Heart left ventricle (tissue), 16 donors: ENCODE measurements around the gene KCNQ1. TPM values are rescaled to one million over a fixed set of nuclear protein-coding genes. Genes with fewer than 3 reads are reported as not detected.

Experiments used
- ATAC-seq, 4 donors: fragments of 200-7000 bp; cut with Tn5 transposase; one replicate each; pipeline ENCODE4 v1.9.1; 2020 to 2022; ENCODE audit warnings: moderate library complexity in 4 of 4, mild to moderate bottlenecking in 3 of 4, moderate number of reproducible peaks in 1 of 4
- DNase-seq, 5 donors: peaks; one replicate each; pipeline ENCODE4 v3.0.0-alpha.2; 2020
- H3K27ac ChIP-seq, 12 donors: fragments of 200-600 bp; sonication (generic) in 4 of 12; one replicate each; pipeline versions ENCODE4 v1.5.0 to v1.8.0; 2016 to 2022; ENCODE audit warnings: mild to moderate bottlenecking in 2 of 12
- H3K27me3 ChIP-seq, 9 donors: fragments of 200-600 bp; sonication (generic) in 2 of 9; one replicate each; pipeline versions ENCODE4 v1.5.1 to v1.8.0; 2016 to 2022; ENCODE audit warnings: mild to moderate bottlenecking in 3 of 9
- H3K36me3 ChIP-seq, 9 donors: fragments of 200-600 bp; sonication (generic) in 2 of 9; one replicate each; pipeline versions ENCODE4 v1.5.0 to v1.8.0; 2018 to 2022; ENCODE audit warnings: mild to moderate bottlenecking in 2 of 9
- H3K4me1 ChIP-seq, 12 donors: fragments of 200-600 bp; sonication (generic) in 4 of 12; one replicate each; pipeline versions ENCODE4 v1.5.0 to v1.8.0; 2016 to 2022; ENCODE audit warnings: mild to moderate bottlenecking in 3 of 12
- H3K4me3 ChIP-seq, 12 donors: fragments of 200-600 bp; sonication (generic) in 4 of 12; one replicate each; pipeline versions ENCODE4 v1.5.0 to v1.8.0; 2017 to 2022; ENCODE audit warnings: mild to moderate bottlenecking in 9 of 12, moderate library complexity in 4 of 12
- H3K9me3 ChIP-seq, 12 donors: fragments of 200-600 bp; sonication (generic) in 4 of 12; one replicate each; pipeline versions ENCODE4 v1.5.0 to v1.8.0; 2016 to 2022; ENCODE audit warnings: mild to moderate bottlenecking in 1 of 12
- POLR2A ChIP-seq, 2 donors: fragments of 450-650 bp; IDR thresholded peaks; one replicate each; pipeline ENCODE4 v1.6.1; 2017; ENCODE audit warnings: antibody characterized with exemption in 2 of 2, mild to moderate bottlenecking in 2 of 2, moderate library complexity in 2 of 2
- WGBS, 4 donors: extraction: QIAGEN DNeasy Blood & Tissue Kit in 2 of 4; methylation state at CpG; one replicate each; pipeline versions ENCODE4 v1.1.5 to v1.1.7; 2013 to 2018; 5-methylcytosine and 5-hydroxymethylcytosine counted together
- intact Hi-C, 10 donors: fragments of 100-400 bp; cut with DNase I; formaldehyde crosslinking; loops; one replicate each; pipeline versions ENCODE4 v1.11.1 to v1.14.2; 2022
- polyA plus RNA-seq, 2 donors: library from polyadenylated mRNA; stranded (reverse); fragments of 200-250 nt; gene quantifications; one replicate each; pipeline ENCODE4 v1.2.3, GENCODE V29; 2013
- total RNA-seq, 9 donors: library from RNA; depleted of rRNA in 2 of 9; stranded (reverse); fragments of >200 nt in 2 of 9; fragmentation: NEBNext Ultra II Directional in 3 of 9; extraction: Animal tissue kit (Norgen Biotek cat#: 25700) in 3 of 9; gene quantifications; one replicate each; pipeline versions ENCODE4 v1.1.0 to v1.2.4, GENCODE V29; 2016 to 2023
- TF ChIP-seq, protein P1 (sequence below), 12 donors: fragments of 200-600 bp; sonication (generic) in 4 of 12; IDR thresholded peaks; one replicate each; pipeline versions ENCODE4 v1.5.0 to v1.8.0; 2018 to 2022; ENCODE audit warnings: antibody characterized with exemption in 12 of 12, mild to moderate bottlenecking in 5 of 12
- donor health status: ischemic (EF 13 %, LVEDD 7.1; RV severe dilation, severe dysfunction).
- donor health status: healthy with polysubstance abuse.
- donor health status: DM: no; HTN: yes; CAD: no.
- donor health status: DM: no; HTN: no; CAD: no.
- donor health status: ischemic (EF 25% LVEDD 6.9; RV normal size, moderate dysfunction).
- donor health status: ischemic (EF 25% LVEDD 5.7; RV mildly dilated, moderate dysfunction).
- donor health status: healthy.
- donor health status: DM: yes; HTN: yes; CAD: no.
- donor health status: ischemic (EF 35%, LVEDD 5.7; RV mildly dilated, moderate dysfunction).
- donor health status: nonischemic (EF 11% LVEDD 7.7; RV severe dilation, severe dysfunction).
- donor health status: DM: yes; HTN: yes; CAD: no.
- donor health status: PGD.
- donor health status: ischemic (EF 29% LVEDD 5.4; RV normal size, mild dysfunction).
- donor health status: nonischemic (EF 23%, LVEDD 6.1; RV moderate dilation, normal function).

Gene KCNQ1
- total and polyA plus RNA-seq, 11 donors = 18.6 to 42.4 (median 31.4) TPM

GRCh38 chr11:2724104-2724503 is 279.3 kb downstream of the KCNQ1 start:
- no peak for TF ChIP-seq POLR2A (IDR thresholded peaks at IDR 0.05)
- TF ChIP-seq, protein P1, sequence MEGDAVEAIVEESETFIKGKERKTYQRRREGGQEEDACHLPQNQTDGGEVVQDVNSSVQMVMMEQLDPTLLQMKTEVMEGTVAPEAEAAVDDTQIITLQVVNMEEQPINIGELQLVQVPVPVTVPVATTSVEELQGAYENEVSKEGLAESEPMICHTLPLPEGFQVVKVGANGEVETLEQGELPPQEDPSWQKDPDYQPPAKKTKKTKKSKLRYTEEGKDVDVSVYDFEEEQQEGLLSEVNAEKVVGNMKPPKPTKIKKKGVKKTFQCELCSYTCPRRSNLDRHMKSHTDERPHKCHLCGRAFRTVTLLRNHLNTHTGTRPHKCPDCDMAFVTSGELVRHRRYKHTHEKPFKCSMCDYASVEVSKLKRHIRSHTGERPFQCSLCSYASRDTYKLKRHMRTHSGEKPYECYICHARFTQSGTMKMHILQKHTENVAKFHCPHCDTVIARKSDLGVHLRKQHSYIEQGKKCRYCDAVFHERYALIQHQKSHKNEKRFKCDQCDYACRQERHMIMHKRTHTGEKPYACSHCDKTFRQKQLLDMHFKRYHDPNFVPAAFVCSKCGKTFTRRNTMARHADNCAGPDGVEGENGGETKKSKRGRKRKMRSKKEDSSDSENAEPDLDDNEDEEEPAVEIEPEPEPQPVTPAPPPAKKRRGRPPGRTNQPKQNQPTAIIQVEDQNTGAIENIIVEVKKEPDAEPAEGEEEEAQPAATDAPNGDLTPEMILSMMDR (IDR thresholded peaks at IDR 0.05) = no peak
- 91 to 95% (median 94%) methylated on average over 14 to 16 of the region's 16 CpGs for WGBS, 4 donors
- ATAC-seq = no peak
- peaks cover 0 to 23% (median 2%) of the 10 kb centered on the region in 12 donors for H3K4me1 ChIP-seq
- no peaks in the 10 kb centered on the region for H3K36me3 ChIP-seq
- DNase-seq = no peak
- no peak overlapping the region for H3K27ac ChIP-seq
- H3K4me3 ChIP-seq = no peak overlapping the region
- intact Hi-C loops = no loop called here
- H3K9me3 ChIP-seq = no peaks in the 10 kb centered on the region
- no peaks in the 10 kb centered on the region for H3K27me3 ChIP-seq

DNA sequence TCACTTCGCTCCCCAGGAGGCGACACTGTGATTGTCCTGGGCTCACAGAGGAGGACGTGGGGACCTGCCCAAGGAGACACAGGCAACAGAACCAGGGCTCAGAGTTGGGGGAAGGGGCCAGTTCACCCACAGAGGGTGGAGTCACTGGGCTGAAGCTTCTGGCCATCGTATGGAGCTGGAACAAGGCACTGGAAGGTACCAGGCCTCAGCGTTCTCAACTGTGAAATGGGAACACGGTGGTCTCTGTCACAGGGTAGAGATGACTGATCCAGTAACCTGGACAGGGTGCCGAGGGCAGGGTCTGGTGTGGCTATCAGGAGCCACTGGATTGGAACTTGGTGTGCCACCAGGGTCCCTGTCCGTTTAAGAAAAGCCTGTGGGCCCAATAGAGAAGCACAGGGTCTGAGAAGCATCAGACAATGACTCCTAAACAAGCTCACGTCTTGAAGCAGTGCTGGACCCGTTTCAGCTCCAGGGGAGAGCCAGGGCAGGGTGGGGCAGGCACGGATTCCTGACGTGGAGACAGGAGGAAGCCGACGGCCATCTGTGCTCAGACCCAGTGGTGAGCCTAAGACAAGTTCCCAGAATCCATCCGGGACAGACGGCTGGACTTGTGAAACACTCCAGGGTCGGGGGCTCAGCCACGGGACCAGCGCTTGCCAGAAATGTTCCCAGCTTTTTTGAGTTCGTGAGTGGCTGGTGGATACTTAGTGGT is 280.0 kb downstream of the KCNQ1 start:
- TF ChIP-seq POLR2A (IDR thresholded peaks at IDR 0.05) = no peak
- TF ChIP-seq, protein P1 (IDR thresholded peaks at IDR 0.05) = no peak
- Histone ChIP-seq H3K27ac (peak overlapping the region in 1 of 12 donors; percentile 3), H3K27me3 (no peaks in the 10 kb centered on the region), H3K36me3 (no peaks in the 10 kb centered on the region), H3K4me1 (peaks cover 0 to 26% (median 3%) of the 10 kb centered on the region in 12 donors), H3K9me3 (no peaks in the 10 kb centered on the region), H3K4me3 (no peak overlapping the region)
- ATAC-seq (peak in 3 of 4 donors; percentile 33 to 64 (median 55)), DNase-seq (peak in 3 of 5 donors; percentile 37 to 76 (median 62))
- 58 to 74% (median 65%) methylated on average over 15 to 20 of the region's 20 CpGs for WGBS, 4 donors
- intact Hi-C loops = no loop called here

GRCh38 chr11:2725368-2726300 is 280.8 kb downstream of the KCNQ1 start:
- Histone ChIP-seq H3K36me3 (no peaks in the 10 kb centered on the region), H3K4me3 (no peak overlapping the region), H3K9me3 (no peaks in the 10 kb centered on the region), H3K27me3 (no peaks in the 10 kb centered on the region), H3K27ac (peak overlapping the region in 2 of 12 donors; percentile 2 to 3), H3K4me1 (peaks cover 0 to 32% (median 8%) of the 10 kb centered on the region in 12 donors)
- DNase-seq (peak; percentile 36 to 84 (median 71)), ATAC-seq (peak in 3 of 4 donors; percentile 47 to 71 (median 61))
- no peak for TF ChIP-seq POLR2A (IDR thresholded peaks at IDR 0.05)
- TF ChIP-seq, protein P1 (IDR thresholded peaks at IDR 0.05) = no peak
- intact Hi-C loops = no loop called here
- WGBS, 4 donors = 76 to 86% (median 78%) methylated on average over 22 to 27 of the region's 27 CpGs

DNA sequence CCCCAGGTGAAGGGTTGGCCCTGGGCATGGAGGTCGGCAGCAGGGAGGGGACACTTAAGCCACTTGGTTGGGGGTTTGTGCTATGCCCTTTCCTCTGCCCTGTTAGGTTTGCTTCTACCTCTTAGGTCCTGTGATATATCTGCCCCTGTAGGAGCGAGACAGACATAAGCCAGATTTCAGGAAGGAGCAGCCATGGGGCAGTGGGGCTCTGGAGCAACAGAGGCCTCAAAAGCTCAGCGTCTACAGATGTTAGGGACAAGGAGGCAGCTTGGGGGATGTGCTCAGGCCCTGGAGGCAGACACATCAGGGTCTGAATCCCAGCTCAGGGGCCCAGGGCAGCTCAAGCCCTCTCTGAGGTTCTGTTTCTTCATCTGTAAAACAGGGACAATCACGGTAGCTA is 282.2 kb downstream of the KCNQ1 start:
- intact Hi-C loops = no loop called here
- Histone ChIP-seq H3K27ac (no peak overlapping the region), H3K4me3 (no peak overlapping the region), H3K9me3 (no peaks in the 10 kb centered on the region), H3K27me3 (no peaks in the 10 kb centered on the region), H3K36me3 (no peaks in the 10 kb centered on the region), H3K4me1 (peaks cover 0 to 32% (median 9%) of the 10 kb centered on the region in 12 donors)
- 92 to 100% (median 98%) methylated on average over 3 to 4 of the region's 4 CpGs for WGBS, 4 donors
- ATAC-seq (no peak), DNase-seq (no peak)
- TF ChIP-seq POLR2A (IDR thresholded peaks at IDR 0.05) = no peak
- TF ChIP-seq, protein P1 (IDR thresholded peaks at IDR 0.05) = no peak
